HG02884 (cell line): ENCODE results near the gene PRDM1.

Source experiments
- ATAC-seq: cut with Tn5 transposase; IDR thresholded peaks from one replicate; pipeline ENCODE4 v1.9.1; 2021; ENCODE audit warnings: mild to moderate bottlenecking, moderate library complexity; ENCODE audit not compliant: unreplicated experiment

The PRDM1 gene

GRCh38 chr6:106094261-106094963 lies 8.3 kb downstream of the PRDM1 start:
- ATAC-seq: no peak

- ATAC-seq: no peak
These were observed 8.8 kb downstream of the PRDM1 start for GRCh38 chr6:106094964-106095335.

GRCh38 chr6:106097411-106098231 lies 11.5 kb downstream of the PRDM1 start:
- peak; percentile 46 for ATAC-seq

DNA sequence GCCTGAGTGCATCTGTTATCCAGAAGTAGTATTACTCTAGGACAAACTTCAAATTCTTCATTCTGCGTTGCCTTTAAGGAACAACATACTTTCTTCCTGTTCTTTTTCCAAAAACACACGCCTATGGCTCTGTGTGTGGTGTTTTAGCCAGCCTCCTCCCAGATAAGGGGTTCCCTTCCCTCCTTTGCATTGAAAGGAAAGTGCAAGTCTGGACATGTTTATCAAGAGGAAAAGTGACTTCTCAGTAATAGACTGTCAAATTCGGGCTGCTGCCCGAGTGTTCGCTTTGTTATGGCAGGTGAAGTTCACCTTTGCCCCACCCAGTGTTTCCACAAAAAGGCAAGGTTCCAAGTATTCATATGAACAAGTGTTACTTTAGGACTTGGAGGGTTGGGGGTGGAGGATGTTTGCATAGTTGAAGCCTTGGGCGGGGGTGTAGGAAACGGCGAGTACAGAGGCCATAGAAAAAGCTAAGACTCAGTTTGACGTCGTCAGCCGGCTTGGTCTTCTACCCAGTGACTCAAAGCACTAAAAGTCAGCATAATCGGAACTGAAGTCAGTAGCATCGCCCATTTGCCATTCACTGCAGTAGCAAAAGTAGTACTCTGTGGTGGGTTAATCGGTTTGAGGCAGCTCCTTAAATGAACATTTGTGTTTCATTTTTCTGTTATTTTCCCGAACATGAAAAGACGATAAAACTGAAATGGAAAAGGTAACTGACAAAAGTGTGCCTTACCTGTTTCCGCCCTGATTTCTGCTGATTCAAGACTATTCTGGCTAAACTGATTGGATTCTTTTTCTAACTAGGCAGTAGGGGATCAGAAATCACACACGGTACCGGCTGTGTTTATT lies 12.5 kb downstream of the PRDM1 start:
- peak; percentile 29 for ATAC-seq

DNA sequence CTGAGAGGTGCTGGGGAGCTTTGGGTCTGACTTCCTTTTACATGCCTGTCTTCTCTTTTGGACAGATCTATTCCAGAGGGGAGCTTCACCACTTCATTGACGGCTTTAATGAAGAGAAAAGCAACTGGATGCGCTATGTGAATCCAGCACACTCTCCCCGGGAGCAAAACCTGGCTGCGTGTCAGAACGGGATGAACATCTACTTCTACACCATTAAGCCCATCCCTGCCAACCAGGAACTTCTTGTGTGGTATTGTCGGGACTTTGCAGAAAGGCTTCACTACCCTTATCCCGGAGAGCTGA lies 13.1 kb downstream of the PRDM1 start:
- ATAC-seq: no peak

GRCh38 chr6:106100755-106101154 lies 14.6 kb downstream of the PRDM1 start:
- ATAC-seq: no peak

- ATAC-seq: no peak
These were observed 15.3 kb downstream of the PRDM1 start for GRCh38 chr6:106101466-106101865.

GRCh38 chr6:106102034-106102433 lies 15.9 kb downstream of the PRDM1 start:
- ATAC-seq: peak; percentile 47

DNA sequence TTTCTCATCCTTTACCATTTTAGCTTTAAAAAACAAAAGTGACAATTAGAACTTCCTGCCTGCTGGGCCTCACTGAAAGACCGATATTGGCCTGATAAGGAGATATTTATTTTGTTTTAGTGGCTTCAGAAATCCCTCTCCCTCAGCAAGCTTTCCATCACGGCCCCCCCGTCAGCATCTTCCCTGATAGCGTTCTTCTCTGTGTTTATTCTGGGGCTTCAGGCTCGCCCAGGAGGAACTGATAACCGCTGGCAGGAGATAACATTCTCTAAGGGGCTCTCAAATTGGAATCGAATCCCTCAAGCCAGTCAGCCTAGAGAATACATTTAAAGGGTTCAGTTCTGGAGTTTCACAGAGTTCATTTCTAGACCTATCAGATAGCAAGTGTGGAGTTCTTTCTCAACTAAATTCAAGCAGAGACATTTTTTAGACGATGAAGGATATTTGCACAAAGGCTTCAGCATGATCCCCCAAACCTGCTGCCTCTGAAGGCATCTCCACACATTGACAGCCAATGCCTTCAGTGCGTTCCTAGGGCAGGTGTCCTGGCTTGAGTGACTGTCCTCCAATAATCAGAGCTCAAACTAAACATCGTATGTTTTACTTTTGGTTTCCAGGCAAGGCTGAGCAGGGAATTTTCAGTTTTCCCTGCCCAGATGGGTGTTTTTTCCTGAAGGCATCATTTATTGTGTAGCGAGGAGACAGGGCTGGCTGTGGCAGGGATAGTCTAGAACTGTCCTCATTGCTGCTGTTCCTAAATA lies 17.0 kb downstream of the PRDM1 start:
- ATAC-seq: no peak

DNA sequence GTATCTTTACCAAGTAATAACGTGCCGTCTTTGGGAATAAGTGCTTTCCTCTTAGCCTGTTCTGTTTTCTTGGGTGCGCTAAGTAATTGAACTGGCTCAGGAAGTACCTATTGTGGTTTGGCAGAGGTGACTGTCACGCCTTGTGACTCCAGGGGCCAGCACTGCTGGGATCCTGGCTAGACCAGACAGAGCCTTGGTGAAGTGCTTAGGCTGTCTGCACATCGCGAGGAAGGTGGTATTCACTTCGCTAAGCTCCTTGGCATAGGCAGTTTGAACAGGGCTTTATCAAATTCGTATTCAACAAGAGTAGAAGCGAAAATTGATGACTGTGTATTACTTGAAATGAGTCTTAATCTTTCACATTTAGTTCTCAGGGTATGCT lies 17.6 kb downstream of the PRDM1 start:
- no peak for ATAC-seq

GRCh38 chr6:106104476-106104875 lies 18.3 kb downstream of the PRDM1 start:
- ATAC-seq: no peak

GRCh38 chr6:106104941-106105340 lies 18.8 kb downstream of the PRDM1 start:
- ATAC-seq: no peak

GRCh38 chr6:106105493-106105892 lies 19.4 kb downstream of the PRDM1 start:
- no peak for ATAC-seq

GRCh38 chr6:106106276-106107042 lies 20.3 kb downstream of the PRDM1 start:
- no peak for ATAC-seq

GRCh38 chr6:106107043-106107613 lies 21.0 kb downstream of the PRDM1 start:
- no peak for ATAC-seq

DNA sequence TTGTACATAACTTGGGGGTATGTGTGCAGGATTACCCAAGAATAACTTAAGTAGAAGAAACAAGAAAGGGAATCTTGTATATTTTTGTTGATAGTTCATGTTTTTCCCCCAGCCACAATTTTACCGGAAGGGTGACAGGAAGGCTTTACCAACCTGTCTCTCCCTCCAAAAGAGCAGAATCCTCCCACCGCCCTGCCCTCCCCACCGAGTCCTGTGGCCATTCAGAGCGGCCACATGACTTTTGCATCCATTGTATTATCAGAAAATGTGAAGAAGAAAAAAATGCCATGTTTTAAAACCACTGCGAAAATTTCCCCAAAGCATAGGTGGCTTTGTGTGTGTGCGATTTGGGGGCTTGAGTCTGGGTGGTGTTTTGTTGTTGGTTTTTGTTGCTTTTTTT lies 22.0 kb downstream of the PRDM1 start:
- no peak for ATAC-seq

GRCh38 chr6:106109029-106109428 lies 22.9 kb downstream of the PRDM1 start:
- ATAC-seq: no peak

DNA sequence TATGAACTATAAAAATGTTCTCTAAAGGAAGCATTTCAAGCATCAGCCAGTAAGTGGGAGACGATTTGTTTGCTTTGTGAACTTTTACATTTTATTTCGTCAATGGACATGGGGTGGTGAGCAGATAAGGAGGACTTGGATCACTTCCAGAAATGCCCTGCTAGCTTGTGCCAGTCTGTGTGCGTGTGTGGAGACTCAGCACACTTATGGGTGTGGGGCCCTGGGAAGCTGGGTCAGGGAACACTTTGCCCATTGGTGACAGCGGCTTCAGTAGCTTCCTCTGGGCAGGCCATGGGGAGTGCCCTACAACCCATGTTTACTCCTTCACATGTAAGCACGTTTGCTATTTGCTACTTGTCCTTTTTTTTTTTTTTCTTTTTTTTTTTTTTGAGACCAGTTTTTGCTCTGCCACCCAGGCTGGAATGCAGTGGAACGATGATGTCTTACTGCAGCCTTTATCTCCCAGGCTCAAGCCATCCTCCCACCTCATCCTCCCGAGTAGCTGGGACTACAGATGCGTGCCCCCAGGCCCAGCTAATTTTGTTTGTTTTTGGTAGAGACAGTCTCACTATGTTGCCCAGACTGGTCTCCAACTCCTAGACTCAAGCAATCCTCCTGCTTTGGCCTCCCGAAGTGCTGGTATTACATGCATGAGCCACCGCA lies 24.2 kb downstream of the PRDM1 start:
- no peak for ATAC-seq

DNA sequence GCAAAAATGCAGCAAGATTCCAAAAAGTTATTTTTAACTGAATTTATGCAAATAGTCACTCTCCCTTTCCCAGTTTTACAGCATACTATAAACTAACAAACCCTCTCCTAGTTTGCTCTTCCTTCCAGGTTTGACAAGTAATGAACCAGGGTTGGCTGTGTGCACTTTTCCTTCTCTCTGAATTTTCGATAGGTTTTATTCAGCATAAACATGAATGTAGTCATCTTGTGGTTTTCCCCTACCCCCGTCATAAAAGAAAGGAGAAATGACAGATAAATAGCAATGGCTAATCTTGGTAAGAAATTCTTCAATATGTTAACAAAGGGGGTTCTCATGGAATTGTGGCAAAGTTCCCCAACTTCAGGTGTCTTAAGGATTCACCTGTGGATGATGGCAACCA lies 26.3 kb downstream of the PRDM1 start:
- ATAC-seq: no peak
